HUDEP-2 (cell line): ENCODE data around the gene RPS14.
"Not testable (repeated sequence)": the region's sequence is repeated elsewhere in the genome, so short reads cannot be mapped to it uniquely, and the experiment has no call there.

ENCODE experiments used
- DNase-seq, 76 experiments: peaks; one replicate each; lab custom pipeline; 2025; ENCODE audit not compliant: unreplicated experiment in 76 of 76; lab: John Stamatoyannopoulos, UW

The RPS14 gene

DNA sequence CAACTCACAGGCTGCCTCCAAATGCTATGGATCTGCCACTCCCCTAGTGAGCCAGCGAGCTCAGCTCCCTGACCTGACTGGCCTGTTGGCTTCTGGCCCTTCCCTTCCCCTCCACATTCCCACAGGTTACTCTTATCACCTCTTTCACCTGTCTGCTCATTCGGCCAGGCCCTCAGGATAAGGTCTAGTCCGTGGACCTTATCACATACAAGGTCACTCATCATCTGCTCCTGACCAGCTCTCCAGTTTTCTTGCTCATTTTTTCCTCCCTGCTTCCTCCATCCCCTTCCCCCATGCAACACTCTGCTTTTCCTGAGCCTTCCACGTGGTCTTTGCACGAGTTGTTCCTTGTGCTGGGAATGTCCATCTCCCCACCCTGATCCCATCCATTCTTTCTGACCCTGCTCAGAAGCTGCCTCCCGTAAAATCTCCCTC lies 32.5 kb upstream of the RPS14 start:
- no peak for DNase-seq

DNA sequence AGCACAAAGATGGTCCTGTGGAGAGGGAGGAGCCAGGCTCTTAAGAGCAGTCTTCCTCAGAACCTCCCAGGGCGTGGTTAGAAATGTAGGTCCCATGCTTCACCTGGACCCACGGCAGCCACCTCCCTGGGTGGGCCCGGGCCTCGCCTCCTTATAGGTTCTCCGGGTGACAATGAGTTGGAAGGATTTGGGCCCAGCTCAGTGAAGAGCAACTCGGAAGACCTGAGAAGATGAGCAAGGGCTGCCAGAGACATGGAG lies 32.1 kb upstream of the RPS14 start:
- no peak for DNase-seq

DNA sequence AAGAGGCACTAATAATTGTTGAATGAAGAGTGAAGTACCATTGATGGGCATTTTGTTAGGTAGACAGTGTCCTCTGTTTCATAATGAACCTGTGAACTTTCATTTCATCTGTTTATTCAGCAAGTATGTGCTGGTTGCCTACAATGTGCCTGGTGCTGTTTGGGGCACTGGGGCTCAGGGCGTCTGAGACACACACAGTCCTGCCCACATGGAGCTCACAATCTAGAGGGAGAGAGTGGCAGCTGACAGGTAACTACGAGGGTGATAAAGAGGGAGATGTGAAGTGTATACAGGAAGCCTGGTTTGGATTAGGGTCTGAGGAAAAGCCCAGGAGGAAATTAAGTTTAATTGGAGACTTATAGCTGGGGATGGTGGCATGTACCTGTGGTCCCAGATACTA lies 29.9 kb upstream of the RPS14 start:
- no peak for DNase-seq

DNA sequence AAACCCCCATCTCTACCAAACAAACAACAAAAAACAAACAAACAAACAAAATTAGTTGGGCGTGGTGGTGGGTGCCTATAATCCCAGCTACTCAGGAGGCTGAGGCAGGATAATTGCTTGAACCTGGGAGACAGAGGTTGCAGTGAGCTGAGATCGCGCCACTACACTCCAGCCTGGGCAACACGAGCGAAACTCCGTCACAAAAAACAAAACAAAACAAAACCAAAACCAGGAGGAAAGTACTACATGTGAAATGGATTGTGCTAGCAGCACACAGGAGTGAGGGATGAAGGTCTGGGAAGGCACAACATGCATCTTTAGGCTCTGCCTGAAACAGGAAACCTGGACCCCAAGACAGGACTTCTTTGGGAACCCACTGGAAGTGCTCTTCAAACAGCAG lies 27.0 kb upstream of the RPS14 start:
- DNase-seq = not testable (repeated sequence)

DNA sequence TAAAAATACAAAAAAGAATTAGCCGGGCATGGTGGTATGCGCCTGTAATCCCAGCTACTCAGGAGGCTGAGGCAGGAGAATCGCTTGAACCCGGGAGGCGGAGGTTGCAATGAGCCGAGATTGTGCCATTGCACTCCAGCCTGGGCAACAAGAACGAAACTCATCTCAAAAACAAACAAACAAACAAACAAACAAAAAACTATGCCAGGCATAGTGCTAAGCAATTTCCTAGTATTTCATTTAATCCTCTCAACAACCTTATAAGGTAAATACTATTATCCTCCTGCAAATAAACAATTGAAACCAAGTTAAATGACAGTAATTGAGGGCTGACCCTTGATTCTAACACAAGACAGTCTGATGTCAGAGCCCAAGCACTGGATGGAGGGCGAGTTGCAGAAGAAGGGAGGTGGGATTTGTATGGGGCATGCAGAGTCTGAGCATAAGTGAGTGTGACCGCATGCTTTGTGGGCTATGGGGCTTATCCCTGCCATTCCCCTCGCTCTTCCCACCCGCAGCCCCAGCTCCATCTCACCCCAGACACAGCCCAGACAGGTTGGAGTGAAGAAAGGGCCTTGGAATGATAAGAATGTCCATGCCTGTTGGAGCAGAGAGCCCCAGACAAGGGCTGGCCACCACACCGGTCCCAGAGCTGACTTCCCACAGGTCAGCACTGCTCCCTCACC lies 24.3 kb upstream of the RPS14 start:
- no peak for DNase-seq

DNA sequence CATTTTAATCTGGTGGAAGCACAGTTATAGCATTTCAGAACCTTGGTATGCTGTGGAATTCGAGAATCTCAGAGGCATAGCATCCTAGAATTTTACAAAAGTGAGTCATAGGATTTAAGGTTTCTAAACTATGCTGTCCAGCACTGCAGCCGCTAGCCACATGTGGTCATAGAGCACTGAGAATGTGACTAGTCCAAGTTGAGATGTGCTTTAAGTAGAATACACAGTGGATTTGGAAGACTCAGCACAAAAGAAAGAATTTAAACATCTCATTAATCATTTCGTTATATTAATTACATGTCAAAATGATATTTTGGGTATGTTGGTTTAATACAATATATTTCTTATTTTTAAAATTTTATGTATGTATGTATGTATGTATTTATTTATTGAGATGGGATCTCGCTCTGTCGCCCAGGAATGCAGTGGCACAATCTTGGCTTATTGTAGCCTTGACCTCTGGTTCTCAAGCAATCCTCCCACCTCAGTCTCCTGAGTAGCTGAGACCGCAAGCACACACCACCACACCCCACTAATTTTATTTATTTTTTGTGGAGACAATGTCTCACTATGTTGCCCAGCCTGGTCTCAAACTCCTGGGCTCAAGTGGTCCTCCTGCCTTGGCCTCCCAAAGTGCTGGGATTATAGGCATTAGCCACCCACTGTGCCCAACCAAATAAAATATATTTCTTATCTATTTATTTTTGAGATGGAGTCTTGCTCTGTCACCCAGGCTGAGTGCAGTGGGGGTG lies 20.4 kb upstream of the RPS14 start:
- no peak for DNase-seq

DNA sequence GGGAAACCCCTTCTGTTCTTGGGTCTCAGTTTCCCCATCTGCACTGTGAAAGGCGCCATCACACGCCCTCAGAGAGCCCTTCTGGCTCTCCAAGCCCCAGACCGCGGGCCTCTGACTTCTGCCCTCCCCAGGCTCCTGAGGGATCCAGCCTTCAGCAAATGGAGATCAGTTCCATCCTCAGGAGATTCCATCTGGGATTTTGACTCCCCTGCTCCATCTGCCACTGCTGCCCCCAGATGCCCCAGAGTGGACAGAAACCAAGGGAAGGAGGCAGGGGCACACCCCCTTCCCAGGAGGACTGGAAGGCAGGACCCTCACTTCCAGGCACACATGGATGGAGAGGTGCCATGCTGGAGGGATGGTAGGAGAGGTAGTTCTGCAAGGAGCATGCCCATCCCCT lies 18.7 kb upstream of the RPS14 start:
- DNase-seq = no peak

DNA sequence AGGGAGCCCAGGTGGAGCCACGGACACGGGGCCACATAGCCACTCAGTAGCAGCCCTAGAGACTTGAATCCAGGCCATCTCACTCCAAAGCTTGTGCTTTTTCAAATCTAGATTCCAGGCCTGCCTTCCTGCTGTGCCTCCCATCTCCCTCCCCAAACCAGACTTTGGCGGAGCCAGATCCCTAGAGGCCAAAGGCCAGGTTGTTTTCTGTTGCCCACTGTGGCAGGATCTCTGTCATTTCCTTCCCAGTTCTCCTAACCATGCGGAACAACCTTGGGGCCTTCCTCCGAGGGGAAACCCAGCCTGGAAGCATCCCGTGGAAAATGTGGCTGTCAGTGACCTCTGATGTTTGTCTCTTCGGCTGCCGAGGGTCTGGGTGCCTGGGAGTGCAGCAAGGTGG lies 16.4 kb upstream of the RPS14 start:
- no peak for DNase-seq

DNA sequence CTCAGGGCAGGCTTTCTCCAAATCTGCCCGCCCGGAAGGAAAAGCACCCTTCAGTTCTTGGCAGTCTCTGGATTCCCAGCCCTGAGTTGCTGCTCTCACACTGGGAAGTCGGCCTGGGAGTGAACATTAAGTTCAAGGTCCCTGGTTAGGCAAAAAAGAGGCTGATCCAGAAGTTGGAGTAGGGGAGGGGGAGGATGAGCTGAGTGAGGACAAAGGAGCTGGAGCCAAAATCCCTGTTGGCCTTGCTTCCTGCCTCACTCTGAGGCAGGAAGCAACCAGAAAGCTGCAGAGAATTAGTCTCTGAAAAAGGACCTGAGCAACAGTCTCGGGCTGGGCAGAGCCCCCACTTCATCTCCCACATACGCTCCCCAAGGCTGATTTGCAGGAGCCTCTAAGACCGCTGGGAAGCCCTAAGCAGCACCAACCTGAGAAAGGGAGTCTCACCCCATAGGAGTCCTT lies 15.0 kb upstream of the RPS14 start:
- no peak for DNase-seq

DNA sequence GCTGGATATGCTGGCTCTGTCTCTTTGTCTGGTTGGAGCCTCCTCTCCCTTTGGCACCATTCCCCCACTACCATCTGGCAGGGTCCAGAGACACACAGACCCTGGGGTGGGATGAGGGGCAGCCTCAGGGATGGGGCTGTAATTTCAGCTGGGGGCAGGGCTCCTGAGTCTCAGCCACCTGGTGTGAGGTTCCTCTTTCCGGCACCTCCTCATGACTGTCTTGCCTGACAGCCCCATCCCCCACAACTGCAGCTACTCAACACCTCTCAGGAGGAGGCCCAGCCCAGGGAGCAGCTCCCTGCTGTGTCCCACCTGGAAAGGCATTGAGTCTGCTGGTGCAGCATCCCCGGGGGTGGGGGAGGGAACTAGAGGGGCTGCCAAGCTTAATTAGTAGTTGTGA lies 11.7 kb upstream of the RPS14 start:
- no peak for DNase-seq

DNA sequence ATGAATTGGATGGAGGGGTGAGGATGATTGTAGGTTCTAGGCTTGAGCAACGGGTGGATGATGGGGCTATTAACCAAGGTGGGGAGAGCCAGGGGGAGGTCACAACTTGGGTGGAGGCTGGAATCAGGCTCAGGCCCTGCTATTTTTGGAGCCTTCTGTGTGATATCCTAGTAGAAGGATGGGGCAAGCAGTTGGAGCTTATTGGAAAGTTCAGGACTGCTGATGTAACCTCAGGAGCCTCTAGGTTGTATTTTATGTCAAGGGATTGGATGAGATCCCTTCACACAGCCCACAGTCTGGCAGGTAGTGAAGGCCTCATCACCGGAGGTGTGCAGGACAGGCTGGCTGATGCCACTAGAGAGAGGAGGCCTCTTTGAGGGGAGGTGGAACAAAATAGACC lies 11.2 kb upstream of the RPS14 start:
- DNase-seq = no peak

DNA sequence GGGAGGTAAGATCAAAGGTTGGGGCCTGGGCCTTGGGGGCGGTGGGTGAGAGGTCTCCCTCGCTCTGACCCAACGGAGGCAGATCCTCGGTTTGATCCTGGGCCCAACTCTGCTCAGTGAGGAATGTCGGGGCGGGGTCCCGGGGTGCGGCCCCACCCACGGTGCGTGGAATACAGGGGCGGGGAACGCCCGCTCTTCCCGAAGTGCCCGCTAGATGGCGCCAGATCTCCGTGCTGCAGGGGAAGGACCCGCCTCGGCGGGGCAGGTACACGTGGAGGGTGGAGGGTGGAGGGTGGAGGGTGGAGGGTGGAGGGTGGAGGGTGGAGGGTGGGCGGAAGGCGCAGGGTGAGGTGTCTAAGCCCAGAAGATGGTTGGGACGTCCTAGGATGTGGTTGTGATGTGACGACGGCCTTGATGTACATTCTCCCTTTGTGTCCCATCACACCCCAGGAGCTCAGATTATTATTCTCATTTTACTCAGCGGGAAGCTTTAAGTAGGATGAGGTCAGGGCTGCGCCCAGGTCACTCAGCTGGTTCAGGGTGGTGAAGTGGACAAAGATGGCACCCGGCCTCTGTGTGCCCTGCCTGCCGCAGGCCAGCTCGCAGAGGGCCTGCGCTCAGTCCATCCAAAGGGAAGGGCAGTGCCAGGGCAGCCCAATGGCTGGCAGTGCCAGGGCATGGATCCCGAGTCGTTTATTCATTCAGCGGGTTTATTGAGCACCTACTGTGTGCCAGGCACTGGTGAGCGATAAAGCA lies 9.4 kb upstream of the RPS14 start:
- DNase-seq = peak in 52 of 76 experiments; percentile 3 to 74 (median 44)

DNA sequence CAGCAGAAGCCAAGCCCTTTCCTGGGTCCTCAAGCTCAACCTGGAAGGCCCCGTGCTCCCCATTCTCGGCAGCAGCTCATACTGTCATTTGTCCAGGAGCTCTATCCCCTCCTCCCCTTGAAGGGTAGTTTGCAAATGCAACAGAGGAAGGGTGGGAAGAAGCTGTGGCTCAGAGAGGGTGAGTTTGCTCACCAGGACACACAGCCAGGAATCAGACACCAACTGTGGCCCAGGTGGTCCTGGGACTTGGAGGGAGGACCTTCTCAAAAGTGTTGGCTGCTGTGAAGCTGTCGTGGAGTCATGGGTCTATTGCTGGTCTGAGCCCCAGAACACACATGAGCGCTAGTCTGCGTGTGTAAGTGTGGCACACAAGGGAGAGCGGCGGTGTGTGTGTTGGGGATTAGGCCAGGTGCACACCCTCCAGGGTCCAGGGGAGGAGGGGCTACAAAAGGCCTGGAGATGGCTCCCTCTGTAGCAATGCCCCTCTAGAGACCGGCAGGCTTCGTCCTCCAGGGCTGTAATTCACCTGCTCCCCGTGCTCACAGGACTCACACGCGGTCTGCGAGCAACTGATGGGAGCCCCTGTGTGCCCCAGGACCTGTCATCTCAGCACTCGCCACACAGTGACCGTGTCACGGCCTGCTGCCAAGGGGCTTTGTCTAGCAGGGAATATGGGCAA lies 8.2 kb upstream of the RPS14 start:
- no peak for DNase-seq

DNA sequence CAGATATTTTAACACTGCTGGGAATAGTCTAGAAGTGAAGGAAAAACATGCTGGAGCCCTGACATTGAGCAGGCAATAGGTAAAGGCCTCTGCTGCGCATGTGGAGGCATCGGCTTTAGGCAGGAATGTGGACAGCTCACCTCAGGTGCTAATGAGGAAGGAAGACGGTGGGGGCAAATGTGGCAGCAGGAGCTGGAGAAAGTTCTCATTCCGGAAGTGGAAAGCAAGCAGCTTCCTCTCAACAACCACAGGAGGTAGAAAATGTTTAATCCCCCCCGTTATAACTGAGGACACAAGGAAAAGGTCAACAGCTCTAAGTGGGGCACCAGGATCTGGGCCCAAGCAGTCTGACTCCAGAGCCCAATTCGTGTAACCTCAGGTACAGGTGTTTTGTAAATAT lies 7.6 kb upstream of the RPS14 start:
- DNase-seq = no peak

DNA sequence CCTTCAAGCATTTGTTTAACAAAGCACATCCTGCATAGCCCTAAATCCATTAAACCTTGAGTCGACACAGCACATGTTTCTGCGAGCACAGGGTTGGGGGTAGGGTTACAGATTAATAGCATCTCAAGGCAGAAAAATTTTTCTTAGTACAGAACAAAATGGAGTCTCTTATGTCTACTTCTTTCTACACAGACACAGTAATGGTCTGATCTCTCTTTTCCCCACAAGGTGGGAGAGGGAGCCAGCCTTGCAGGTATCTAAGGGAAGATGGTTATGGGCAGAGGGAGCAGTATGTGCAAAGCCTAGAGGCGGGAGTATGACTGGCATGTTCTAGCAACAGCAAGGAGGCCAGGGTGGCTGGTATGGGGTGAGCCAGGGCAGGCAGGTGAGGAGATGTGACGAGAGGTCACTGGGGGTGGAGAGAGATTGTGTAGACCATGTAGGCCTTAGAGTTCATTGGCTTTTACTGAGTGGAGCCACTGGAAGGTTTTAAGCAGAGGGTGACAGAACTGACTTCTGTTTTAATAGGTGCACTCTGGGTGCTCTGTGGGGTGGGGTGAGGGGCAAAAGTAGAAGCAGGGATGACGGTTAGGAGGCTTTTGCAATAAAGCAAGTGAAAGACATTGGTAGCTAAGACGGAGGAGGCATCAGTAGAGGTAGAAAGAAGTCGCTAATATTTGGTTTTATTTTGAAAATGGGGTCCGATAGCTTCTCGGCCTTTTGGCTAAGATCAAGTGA lies 5.1 kb upstream of the RPS14 start:
- DNase-seq = no peak

DNA sequence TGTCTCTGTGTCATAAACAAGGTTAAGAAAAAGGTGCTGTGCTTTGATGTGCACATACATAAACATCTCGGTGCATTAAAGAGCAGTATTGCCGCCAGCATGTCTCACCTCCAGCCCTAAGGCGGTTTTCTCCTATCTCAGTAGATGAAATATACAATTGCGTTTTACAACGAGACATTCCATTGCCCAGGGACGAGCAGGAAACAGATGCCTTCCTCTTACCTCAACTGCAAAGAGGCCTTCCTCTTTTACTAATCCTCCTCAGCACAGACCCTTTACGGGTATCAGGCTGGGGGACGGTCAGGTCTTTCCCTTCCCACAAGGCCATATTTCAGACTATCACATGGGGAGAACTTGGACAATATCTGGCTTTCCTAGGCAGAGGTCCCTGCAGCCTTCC lies 4.5 kb upstream of the RPS14 start:
- not testable (repeated sequence) for DNase-seq

DNA sequence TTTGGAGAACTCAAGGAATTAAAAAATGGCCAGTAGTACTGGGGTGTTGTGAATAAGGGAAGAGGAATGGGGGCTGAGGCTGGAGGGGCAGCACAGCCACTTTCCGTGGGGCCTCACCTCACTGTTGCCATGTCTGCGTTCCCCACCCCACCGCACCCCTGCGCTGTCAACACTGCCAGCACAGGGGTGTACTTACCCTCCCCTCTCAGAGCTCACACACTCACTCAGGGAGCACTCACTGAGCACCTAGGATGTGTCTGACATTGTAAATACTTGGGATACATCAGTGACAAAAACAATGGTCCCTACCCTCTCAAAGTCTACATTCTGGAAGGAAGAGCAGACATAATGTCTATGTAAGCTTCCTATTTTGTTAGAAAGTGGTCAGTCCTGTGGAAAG lies 3.4 kb upstream of the RPS14 start:
- DNase-seq = no peak

DNA sequence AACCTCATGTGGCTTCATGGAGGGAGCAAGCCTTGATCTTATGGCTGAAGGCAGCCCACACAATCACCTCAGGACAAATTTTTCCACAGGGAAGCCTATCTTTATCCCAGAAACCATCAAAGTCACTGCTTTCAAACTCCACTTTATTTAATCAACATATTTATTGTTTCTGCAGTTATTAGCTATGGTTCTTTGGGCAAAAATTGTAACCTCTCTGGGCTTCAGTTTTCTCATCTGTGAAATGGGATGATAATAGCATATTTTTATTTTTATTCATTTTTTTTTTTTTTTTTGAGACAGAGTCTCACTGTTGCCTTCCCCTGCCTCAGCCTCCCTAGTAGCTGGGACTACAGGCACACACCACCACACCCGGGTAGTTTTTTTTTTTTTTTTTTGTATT lies 2.1 kb upstream of the RPS14 start:
- DNase-seq = no peak

DNA sequence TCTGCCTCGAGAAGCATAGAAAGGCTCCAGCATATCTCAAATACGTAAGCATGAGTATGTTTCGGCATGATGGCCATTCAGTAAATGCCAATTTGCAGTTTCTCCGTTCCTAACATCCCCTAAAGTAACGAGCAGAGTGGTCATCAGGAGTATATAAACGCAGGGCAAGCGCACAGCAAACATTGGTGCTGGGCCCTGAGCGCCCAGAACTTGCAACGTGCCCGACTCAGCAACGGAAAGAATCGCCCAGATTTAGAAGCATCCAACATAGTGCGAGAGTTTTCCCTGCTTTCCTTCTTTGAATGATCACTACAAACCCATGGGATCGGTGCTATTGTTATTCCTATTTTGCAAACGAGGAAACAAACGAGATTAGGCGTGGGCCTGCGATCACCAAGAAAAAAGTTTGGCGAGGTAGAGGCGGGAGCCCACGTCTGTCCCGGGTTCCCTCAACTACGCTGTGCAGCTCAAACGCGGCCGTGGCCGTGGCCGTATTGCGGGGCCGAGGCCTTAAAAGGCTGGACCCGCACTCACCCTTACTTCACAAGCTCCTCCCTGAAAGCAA lies 505 bp downstream of the RPS14 start:
- peak in 5 of 76 experiments; percentile 19 to 51 (median 37) for DNase-seq

DNA sequence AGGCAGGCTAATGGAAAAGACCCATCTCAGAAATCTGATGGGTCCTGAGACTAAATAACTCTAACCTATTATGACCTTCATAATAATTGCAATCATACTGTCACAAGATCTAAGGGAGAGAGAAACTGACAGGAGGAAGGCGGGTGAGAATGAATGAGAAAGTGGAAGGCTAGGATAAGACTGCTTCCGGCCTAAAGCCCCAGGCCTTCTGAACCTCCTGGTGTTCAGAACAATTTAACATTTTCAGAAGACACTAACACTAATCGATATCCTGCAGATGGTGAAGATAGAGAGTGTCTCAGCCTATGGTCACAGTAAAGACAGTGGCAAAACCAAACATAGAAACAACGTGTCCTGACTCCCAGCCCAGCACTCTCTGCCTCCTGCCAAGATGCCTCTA lies 1.2 kb downstream of the RPS14 start:
- DNase-seq = peak in 1 of 76 experiments; percentile 22
